Measurements from ENCODE around the gene CLEC4M. TPM values are rescaled to one million over a fixed set of nuclear protein-coding genes. Genes with fewer than 3 reads are reported as not detected.
"Not testable (repeated sequence)": the region's sequence is repeated elsewhere in the genome, so short reads cannot be mapped to it uniquely, and the experiment has no call there.

Gene CLEC4M
- total RNA-seq, 4 donors from 2014 or later = not detected

GRCh38 chr19:7788933-7789323 lies 25.9 kb downstream of the CLEC4M start:
- H3K4me3 ChIP-seq = peak overlapping the region in 1 of 4 donors; percentile 21
- H3K27ac ChIP-seq = no peak overlapping the region
- WGBS, 2 donors = 0% methylated on average over 5 of the region's 23 CpGs; no CpG with 5 or more reads in 1 of the 2 donors
- no peaks in the 10 kb centered on the region for H3K36me3 ChIP-seq
- TF ChIP-seq POLR2A (IDR thresholded peaks at IDR 0.05) = no peak
- TF ChIP-seq, protein P1, sequence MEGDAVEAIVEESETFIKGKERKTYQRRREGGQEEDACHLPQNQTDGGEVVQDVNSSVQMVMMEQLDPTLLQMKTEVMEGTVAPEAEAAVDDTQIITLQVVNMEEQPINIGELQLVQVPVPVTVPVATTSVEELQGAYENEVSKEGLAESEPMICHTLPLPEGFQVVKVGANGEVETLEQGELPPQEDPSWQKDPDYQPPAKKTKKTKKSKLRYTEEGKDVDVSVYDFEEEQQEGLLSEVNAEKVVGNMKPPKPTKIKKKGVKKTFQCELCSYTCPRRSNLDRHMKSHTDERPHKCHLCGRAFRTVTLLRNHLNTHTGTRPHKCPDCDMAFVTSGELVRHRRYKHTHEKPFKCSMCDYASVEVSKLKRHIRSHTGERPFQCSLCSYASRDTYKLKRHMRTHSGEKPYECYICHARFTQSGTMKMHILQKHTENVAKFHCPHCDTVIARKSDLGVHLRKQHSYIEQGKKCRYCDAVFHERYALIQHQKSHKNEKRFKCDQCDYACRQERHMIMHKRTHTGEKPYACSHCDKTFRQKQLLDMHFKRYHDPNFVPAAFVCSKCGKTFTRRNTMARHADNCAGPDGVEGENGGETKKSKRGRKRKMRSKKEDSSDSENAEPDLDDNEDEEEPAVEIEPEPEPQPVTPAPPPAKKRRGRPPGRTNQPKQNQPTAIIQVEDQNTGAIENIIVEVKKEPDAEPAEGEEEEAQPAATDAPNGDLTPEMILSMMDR (IDR thresholded peaks at IDR 0.05) = no peak
- peaks cover 0 to 17% (median 7%) of the 10 kb centered on the region in 3 donors for H3K4me1 ChIP-seq
- H3K9me3 ChIP-seq = peaks cover 0 to 9% (median 0%) of the 10 kb centered on the region in 3 donors
- DNase-seq = no peak
- H3K27me3 ChIP-seq = peaks cover 9 to 94% (median 15%) of the 10 kb centered on the region in 4 donors
- intact Hi-C loops (cut with DNase I) = no loop called here

GRCh38 chr19:7789447-7789846 lies 26.4 kb downstream of the CLEC4M start:
- peaks cover 9 to 95% (median 17%) of the 10 kb centered on the region in 4 donors for H3K27me3 ChIP-seq
- TF ChIP-seq POLR2A (IDR thresholded peaks at IDR 0.05) = no peak
- TF ChIP-seq, protein P1 (IDR thresholded peaks at IDR 0.05) = no peak

DNA sequence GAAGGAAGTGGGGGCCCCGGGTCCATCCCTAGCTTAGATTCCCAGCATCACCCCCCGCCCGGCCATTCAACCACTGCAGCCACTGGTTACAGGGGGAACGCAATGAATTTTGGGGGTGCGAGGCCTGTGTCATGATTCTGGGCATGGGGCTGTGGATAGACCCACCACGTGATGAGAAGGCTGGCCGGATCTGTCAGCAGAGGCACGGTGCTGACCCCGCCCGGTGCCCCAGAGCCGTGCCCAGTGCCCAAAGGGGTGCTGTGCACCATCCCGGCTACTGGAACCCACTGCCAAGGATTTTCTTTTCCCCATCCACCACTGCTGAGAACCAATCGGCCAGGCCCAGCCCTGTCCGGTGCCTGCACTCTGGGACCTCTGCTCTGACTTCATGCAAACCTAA lies 27.4 kb downstream of the CLEC4M start:
- H3K4me1 ChIP-seq = peaks cover 0 to 13% (median 7%) of the 10 kb centered on the region in 3 donors
- DNase-seq = no peak
- 78 to 82% methylated on average over 8 to 14 of the region's 14 CpGs for WGBS, 2 donors
- no peaks in the 10 kb centered on the region for H3K36me3 ChIP-seq
- no peak overlapping the region for H3K27ac ChIP-seq
- no peak for TF ChIP-seq POLR2A (IDR thresholded peaks at IDR 0.05)
- TF ChIP-seq, protein P1 (IDR thresholded peaks at IDR 0.05) = no peak
- peaks cover 0 to under 1% (median 0%) of the 10 kb centered on the region in 3 donors for H3K9me3 ChIP-seq
- H3K4me3 ChIP-seq = no peak overlapping the region
- intact Hi-C loops (cut with DNase I) = loop anchor here (10.0 kb wide), 1 partner anchor 106 kb away; the partner anchor contains the start of gene TRAPPC5
- H3K27me3 ChIP-seq = peaks cover 9 to 90% (median 17%) of the 10 kb centered on the region in 4 donors

More at GRCh38 chr19:7789447-7789846, 26.4 kb downstream of the CLEC4M start:
- no CpG with 5 or more reads among the region's 31 CpGs for WGBS, 2 donors
- Histone ChIP-seq H3K4me1 (peaks cover 0 to 14% (median 7%) of the 10 kb centered on the region in 3 donors), H3K4me3 (peak overlapping the region in 1 of 4 donors; percentile 18), H3K27ac (no peak overlapping the region), H3K36me3 (no peaks in the 10 kb centered on the region), H3K9me3 (peaks cover 0 to 9% (median 0%) of the 10 kb centered on the region in 3 donors)
- intact Hi-C loops (cut with DNase I) = no loop called here
- no peak for DNase-seq

DNA sequence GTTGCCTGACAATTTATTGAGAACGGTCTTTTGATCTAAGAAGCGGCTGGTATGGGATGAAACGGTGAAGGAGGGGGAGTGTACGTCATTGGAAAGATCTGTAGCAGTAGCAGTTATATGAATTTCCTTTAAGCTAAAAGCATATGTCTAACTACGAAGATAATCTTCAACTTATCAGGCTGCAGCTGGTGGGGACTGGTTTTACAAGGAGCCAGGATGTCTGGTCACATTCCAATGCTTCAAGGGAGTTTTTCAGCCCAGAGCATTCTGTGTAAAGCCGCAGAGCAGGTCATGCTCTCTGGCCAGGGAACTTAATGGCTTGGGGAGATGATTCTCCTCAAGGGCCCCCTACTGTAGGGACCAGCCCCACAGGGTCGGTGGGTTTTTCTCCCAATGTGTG lies 29.2 kb downstream of the CLEC4M start:
- 42 to 59% methylated on average over 7 of the region's 7 CpGs for WGBS, 2 donors
- no peak overlapping the region for H3K4me3 ChIP-seq
- H3K27me3 ChIP-seq = peaks cover 9 to 90% (median 17%) of the 10 kb centered on the region in 4 donors
- no peak overlapping the region for H3K27ac ChIP-seq
- intact Hi-C loops (cut with DNase I) = loop anchor here (10.0 kb wide), 1 partner anchor 107 kb away; the partner anchor contains the start of gene TRAPPC5
- H3K36me3 ChIP-seq = no peaks in the 10 kb centered on the region
- no peak for TF ChIP-seq POLR2A (IDR thresholded peaks at IDR 0.05)
- H3K9me3 ChIP-seq = no peaks in the 10 kb centered on the region
- DNase-seq = no peak
- peaks cover 0 to 13% (median 7%) of the 10 kb centered on the region in 3 donors for H3K4me1 ChIP-seq

- H3K27ac ChIP-seq, H3K9me3 ChIP-seq, H3K36me3 ChIP-seq, H3K4me3 ChIP-seq, DNase-seq: not testable (repeated sequence)
- whole genome bisulfite sequencing, 2 donors = 83 to 85% methylated on average over 7 of the region's 7 CpGs
- Histone ChIP-seq H3K4me1 (peaks cover 0 to 13% (median 7%) of the 10 kb centered on the region in 3 donors), H3K27me3 (peaks cover 9 to 90% (median 17%) of the 10 kb centered on the region in 4 donors)
- intact Hi-C loops (cut with DNase I) = loop anchor here (10.0 kb wide), 1 partner anchor 108 kb away; the partner anchor contains the start of gene TRAPPC5
These were observed 29.7 kb downstream of the CLEC4M start for GRCh38 chr19:7792701-7793100.

GRCh38 chr19:7793493-7793892 lies 30.4 kb downstream of the CLEC4M start:
- intact Hi-C loops (cut with DNase I) = loop anchor here (10.0 kb wide), 1 partner anchor 109 kb away; the partner anchor contains the start of gene TRAPPC5
- DNase-seq = no peak

More at GRCh38 chr19:7793493-7793892, 30.4 kb downstream of the CLEC4M start:
- WGBS, 2 donors = 75 to 76% methylated on average over 3 of the region's 3 CpGs
- Histone ChIP-seq H3K36me3 (no peaks in the 10 kb centered on the region), H3K4me3 (no peak overlapping the region), H3K4me1 (peaks cover 0 to 13% (median 7%) of the 10 kb centered on the region in 3 donors), H3K27ac (no peak overlapping the region), H3K9me3 (no peaks in the 10 kb centered on the region), H3K27me3 (peaks cover 9 to 90% (median 14%) of the 10 kb centered on the region in 4 donors)
- TF ChIP-seq, protein P1 (IDR thresholded peaks at IDR 0.05) = no peak
- TF ChIP-seq POLR2A (IDR thresholded peaks at IDR 0.05) = no peak
